Cardiac muscle cell (in vitro differentiated cells and primary cell): ENCODE measurements around the gene ADAMTSL2. TPM values are rescaled to one million over a fixed set of nuclear protein-coding genes. Genes with fewer than 3 reads are reported as not detected.

Experiments used
- DNase-seq, 2 donors: peaks; one replicate each; pipeline versions ENCODE4 v3.0.0 to v3.0.0-alpha.2; 2010 to 2017; ENCODE audit warnings: low read depth in 1 of 2, low spot score in 1 of 2
- H3K27ac ChIP-seq: fragments of 200-600 bp; sonication (generic); 2 replicates; pipeline ENCODE4 v1.5.1; 2016
- H3K27me3 ChIP-seq: fragments of 200-600 bp; sonication (generic); 2 replicates; pipeline ENCODE4 v1.6.0; 2016; ENCODE audit warnings: control low read depth
- H3K36me3 ChIP-seq: fragments of 200-600 bp; sonication (generic); 2 replicates; pipeline ENCODE4 v1.5.1; 2016; ENCODE audit warnings: control low read depth
- H3K4me1 ChIP-seq: fragments of 200-600 bp; sonication (generic); 2 replicates; pipeline ENCODE4 v1.8.1; 2017; ENCODE audit warnings: low read depth, mild to moderate bottlenecking, mixed run types
- H3K4me3 ChIP-seq: fragments of 200-600 bp; sonication (generic); 2 replicates; pipeline ENCODE4 v1.5.1; 2016; ENCODE audit warnings: mild to moderate bottlenecking
- H3K9me3 ChIP-seq: fragments of 200-600 bp; sonication (generic); 2 replicates; pipeline ENCODE4 v1.5.1; 2017; ENCODE audit warnings: low read depth, mild to moderate bottlenecking, control low read depth
- CTCF ChIP-seq: IDR thresholded peaks from 2 replicates; pipeline ENCODE4 v1.5.1; 2012; ENCODE audit warnings: low read depth, mild to moderate bottlenecking, low read length
- polyA plus RNA-seq: library from polyadenylated mRNA; unstranded; fragments of >200 nt; fragmentation: Nextera tagmentation; extraction: Ambion mirVana; gene quantifications from 2 replicates; pipeline ENCODE4 v1.2.1, GENCODE V29; 2016
- total RNA-seq: library from RNA; depleted of rRNA; stranded (reverse); fragments of >200 nt; gene quantifications from 2 replicates; pipeline ENCODE4 v1.2.3, GENCODE V29; 2016

ADAMTSL2 gene
- total and polyA plus RNA-seq, 2 experiments from 2014 or later: 18.4 to 27.2 TPM

DNA sequence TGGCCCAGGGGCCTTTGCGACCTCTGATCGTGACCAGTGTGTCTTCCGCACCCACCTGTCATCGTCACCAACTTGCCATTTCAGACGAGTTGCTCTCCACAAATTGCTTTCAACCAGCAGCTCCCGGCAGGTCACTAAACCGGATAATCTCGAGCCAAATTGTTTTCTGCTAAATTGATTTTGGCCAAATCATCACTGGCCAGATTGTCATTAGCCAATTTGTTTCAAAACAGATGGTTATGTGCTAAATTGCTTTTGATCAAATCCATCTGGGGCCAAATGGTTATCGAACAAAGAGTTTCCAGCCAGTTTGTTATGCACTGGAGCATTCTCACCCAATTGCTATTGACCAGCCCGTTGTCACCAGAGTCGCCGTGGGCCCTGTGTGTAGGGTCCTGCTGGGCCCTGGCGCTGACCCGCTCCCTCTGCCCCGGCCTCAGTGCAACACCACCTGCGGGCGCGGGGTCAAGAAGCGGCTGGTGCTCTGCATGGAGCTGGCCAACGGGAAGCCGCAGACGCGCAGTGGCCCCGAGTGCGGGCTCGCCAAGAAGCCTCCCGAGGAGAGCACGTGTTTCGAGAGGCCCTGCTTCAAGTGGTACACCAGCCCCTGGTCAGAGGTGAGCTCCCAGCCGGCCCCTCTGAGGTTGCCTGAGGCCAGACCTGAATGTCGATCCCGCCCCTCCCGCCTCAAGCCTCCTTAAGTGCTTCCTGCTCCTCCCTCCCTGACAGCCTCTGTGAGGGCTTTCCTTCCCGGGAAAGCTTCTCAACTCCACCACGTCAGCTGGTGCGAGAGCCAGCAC is 35.6 kb downstream of the ADAMTSL2 start:
- H3K9me3 ChIP-seq: no peaks in the 10 kb centered on the region
- no peak overlapping the region for H3K4me3 ChIP-seq
- peaks cover 22% of the 10 kb centered on the region for H3K4me1 ChIP-seq
- no peak for TF ChIP-seq CTCF
- peak in 1 of 2 donors; percentile 50 for DNase-seq
- H3K27ac ChIP-seq: no peak overlapping the region
- H3K27me3 ChIP-seq: no peaks in the 10 kb centered on the region
- H3K36me3 ChIP-seq: no peaks in the 10 kb centered on the region

- no peak for TF ChIP-seq CTCF
- H3K4me1 ChIP-seq: peaks cover 19% of the 10 kb centered on the region
- H3K36me3 ChIP-seq: no peaks in the 10 kb centered on the region
- no peaks in the 10 kb centered on the region for H3K9me3 ChIP-seq
- DNase-seq: no peak
- no peaks in the 10 kb centered on the region for H3K27me3 ChIP-seq
- no peak overlapping the region for H3K4me3 ChIP-seq
- no peak overlapping the region for H3K27ac ChIP-seq
Measured at GRCh38 chr9:133570691-133571080, 36.2 kb downstream of the ADAMTSL2 start.

DNA sequence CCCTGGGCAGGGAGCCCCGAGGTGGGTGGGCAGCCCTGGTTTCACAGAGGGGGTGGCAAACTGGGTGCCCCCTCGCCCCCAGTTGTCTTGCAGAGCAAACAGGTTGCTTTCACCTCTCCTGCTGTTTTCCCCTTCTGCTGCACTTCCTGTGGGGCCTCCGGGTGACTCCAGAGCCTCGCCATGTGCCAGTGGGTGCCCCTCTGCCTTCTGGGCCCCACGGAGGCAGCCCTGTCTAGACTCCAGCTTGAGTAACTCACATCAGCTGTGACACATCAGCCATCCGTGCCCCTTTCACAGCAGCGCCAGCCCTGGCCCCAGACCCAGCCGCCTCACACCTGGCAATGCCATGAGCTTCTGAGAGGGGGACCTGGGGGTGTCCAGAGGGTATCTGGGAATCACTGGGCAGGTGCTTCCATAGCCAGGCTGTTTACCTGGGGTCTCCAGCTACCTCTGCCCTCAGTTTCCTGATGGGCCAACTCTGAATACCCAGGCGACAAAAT is 36.9 kb downstream of the ADAMTSL2 start:
- TF ChIP-seq CTCF: no peak
- H3K27me3 ChIP-seq: no peaks in the 10 kb centered on the region

DNA sequence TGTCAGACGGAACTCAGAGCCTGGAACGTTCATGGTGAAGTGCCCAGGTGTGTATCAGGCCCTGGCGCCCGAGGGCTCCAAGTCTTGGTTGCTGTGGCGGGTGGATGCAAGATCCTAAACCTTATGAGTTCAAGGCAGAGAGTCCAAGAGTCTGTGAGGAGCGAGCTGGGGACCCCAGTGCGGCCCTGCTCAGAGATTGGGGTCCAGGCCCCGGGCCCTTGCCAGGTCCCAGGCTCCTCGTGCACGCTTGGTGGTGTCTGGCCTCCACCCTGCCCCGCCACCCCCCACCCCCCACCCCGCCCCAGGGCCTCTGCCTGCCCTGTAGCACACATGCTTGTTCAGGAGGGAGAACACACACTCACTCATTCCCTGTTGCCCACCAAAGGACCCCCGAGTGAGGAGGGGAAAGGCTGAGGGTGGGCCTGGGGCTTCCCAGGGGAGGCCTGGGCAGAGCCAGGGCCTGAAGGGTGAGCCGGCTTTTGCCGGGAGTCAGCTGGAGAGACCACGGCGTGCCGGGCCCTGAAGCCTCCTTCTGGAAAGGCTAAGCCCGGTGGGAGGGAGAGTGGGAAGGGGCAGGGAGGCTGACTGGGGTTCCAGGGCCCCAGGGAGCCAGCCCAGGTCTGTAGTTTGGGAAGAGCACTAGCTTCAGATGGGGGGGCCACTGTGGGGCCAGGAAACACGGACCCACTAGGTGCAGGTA is 37.5 kb downstream of the ADAMTSL2 start:
- H3K36me3 ChIP-seq: no peaks in the 10 kb centered on the region
- no peak overlapping the region for H3K4me3 ChIP-seq
- no peaks in the 10 kb centered on the region for H3K27me3 ChIP-seq
- peaks cover 25% of the 10 kb centered on the region for H3K4me1 ChIP-seq
- H3K27ac ChIP-seq: no peak overlapping the region
- no peak for TF ChIP-seq CTCF
- no peak for DNase-seq
- H3K9me3 ChIP-seq: no peaks in the 10 kb centered on the region

More for the DNA sequence above, 36.9 kb downstream of the ADAMTSL2 start:
- Histone ChIP-seq H3K4me3 (no peak overlapping the region), H3K27ac (no peak overlapping the region), H3K9me3 (no peaks in the 10 kb centered on the region), H3K4me1 (peaks cover 25% of the 10 kb centered on the region), H3K36me3 (no peaks in the 10 kb centered on the region)
- no peak for DNase-seq

DNA sequence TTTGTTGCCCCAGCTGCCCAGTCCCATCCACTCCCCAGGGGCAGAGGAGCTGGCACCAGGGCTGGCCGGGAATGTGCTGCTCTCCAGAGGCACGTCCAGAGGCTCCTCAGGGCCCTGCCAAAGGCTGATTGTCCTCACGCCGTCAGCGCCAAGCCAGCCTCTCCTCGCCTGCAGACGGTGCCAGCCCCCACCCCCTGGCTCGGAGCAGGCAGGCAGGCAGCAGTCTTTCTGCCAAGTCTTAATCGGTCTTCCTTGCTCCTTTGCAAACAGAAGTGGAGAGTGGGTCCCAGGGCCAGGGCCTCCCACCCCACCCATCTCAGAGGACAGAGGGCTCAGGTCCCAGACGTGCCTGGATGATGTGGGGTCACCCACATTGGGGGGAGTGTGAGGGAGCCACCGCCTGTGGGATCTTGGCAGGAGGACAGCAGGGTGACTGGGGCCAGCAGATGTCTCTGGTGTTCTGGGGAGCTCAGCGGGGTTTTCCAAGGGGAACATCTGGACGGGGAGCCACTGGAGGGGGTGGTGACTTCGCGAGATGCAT is 38.4 kb downstream of the ADAMTSL2 start:
- Histone ChIP-seq H3K9me3 (no peaks in the 10 kb centered on the region), H3K27ac (no peak overlapping the region), H3K4me3 (no peak overlapping the region), H3K27me3 (no peaks in the 10 kb centered on the region), H3K36me3 (no peaks in the 10 kb centered on the region), H3K4me1 (peaks cover 25% of the 10 kb centered on the region)
- TF ChIP-seq CTCF: no peak
- DNase-seq: peak in 1 of 2 donors; percentile 57
